Measurements from ENCODE around the gene NUSAP1.
"Not testable (repeated sequence)": the region's sequence is repeated elsewhere in the genome, so short reads cannot be mapped to it uniquely, and the experiment has no call there.

Gene NUSAP1

GRCh38 chr15:41332194-41333025 lies at the start of gene NUSAP1, which contains the start of gene OIP5:
NUSAP1 (plus strand) TSS chr15:41332881; CDS start chr15:41332958, 77 bp downstream.
OIP5 (minus strand) TSS chr15:41332591; CDS start chr15:41332561, 30 bp downstream.
- peak; percentile 99 for DNase-seq (ENCODE audit: low spot score)

DNA sequence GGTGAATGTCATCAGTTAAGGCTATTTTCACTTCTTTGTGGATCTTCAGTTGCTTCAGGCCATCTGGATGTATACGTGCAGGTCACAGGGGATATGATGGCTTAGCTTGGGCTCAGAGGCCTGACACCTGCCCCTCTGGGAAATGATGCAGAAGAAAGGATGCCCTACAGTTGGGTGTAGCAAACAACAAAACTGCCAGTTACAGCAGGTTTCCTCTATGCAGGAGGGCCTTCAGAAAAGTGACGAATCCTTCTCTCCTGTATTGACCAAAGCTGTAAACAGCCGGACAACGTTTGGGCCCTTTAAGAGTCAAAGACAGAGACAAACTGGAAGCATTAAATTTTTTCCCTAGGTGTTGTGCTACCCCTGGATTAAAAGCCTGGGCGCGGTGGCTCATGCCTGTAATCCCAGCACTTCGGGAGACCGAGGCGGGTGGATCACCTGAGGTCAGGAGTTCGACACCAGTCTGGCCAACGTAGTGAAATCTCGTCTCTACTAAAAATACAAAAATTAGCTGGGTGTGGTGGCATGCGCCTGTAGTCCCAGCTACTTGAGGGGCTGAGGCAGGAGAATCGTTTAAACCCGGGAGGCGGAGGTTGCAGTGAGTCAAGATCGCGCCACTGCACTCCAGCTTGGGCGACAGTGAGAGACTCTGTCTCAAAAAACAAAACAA lies 49.6 kb upstream of the NUSAP1 start:
- DNase-seq (ENCODE audit: low spot score) = not testable (repeated sequence)

- DNase-seq (ENCODE audit: low spot score) = peak; percentile 99
These were observed 48.8 kb upstream of the NUSAP1 start for GRCh38 chr15:41283653-41284426.

DNA sequence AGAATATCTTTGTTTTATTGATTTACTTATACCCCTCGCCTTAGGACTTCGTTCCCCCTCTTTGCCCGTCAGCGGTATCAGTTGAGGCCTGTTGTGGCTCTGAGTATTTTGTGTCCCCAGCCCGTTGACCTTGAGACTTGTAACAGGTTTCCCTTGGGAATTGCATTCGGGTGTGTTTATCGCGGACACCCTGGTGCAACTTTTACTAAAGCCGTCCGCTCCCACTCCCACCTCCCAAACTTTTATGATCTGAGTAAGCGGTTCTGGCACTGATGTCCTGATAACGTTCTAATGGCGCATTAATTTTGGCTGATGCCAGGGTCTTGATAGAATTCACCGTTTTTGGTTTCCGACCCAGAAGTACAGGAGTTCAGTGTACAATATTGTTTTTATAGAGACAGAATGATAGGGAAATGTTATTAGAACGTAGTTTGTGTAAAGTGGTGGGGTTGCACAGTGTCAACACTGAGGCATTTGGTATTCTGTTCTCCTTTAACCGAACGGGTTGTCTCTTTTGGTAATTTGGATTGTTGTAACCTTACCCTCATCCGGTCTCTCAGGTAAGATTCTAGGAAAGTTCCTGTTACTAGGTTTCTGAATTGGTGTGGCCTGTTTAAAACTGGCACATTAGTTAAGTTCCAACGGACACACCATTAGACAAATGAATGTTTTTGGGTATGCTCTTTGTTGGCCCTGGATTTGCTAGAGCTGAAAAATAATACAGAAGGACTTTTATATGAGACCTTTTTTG lies 48.1 kb upstream of the NUSAP1 start:
- DNase-seq (ENCODE audit: low spot score) = peak; percentile 23

GRCh38 chr15:41285285-41285684 lies 47.4 kb upstream of the NUSAP1 start:
- DNase-seq (ENCODE audit: low spot score) = no peak

DNA sequence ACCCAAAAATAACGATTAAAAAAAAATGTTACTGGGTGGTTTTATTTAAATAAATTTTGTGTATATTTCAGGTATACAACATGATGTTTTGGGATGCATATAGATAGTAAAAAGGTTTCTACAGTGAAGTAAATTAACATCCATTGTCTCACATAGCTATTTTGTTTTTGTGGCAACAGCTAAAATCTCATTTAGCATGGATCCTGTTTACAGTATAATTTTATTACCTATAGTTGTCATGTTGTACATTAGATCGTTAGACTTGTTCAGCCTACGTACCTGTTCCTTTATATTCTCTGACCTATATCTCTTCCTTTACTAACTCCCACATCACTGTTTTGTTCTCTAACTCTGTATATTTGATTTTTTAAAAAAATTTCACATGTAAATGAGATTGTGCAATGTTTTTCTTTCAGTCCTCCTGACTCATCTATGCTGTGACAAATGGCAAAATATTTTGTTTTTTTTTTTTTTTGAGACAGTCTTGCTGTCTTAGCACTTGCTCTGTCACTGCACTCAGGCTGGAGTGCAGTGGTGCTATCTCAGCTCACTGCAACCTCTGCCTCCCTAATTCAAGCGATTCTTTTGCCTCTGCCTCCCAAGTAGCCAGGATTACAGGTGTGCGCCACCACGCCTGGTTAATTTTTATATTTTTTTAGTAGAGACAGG lies 45.9 kb upstream of the NUSAP1 start:
- DNase-seq (ENCODE audit: low spot score) = peak; percentile 27

DNA sequence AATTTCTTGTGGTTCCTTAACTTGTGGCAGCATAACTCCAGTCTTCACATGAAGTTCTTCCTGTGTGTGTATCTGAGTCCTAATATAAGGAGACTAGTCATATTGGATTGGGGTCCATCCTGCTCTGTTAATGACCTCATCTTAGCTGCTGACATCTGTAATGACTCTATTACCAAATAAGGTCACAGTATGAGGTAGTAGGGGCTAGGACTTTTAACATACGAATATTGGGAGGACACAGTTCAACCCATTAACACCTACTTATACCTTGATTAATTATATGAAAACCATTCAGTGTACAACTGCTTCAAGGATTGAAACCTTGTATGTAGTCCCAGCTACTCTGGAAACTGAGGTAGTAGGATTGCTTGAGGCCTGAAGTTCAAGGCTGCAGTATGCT lies 44.2 kb upstream of the NUSAP1 start:
- DNase-seq (ENCODE audit: low spot score) = no peak

DNA sequence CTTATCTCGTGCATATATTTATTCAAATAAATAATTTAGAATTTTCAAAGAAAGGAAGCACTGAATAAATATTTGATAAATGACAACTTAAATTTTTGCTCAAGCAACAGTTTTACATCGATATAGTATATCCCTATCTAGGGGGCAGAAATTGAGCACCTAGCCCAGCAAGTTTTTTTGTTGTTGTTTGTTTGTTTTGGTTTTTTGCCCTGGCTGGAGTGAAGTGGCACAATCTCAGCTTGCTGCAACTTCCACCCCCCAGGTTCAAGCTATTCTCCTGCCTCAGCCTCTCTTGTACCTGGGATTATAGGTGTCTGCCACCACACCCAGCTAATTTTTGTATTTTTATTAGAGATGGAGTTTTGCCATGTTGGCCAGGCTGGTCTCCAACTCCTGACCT lies 42.7 kb upstream of the NUSAP1 start:
- no peak for DNase-seq (ENCODE audit: low spot score)

- no peak for DNase-seq (ENCODE audit: low spot score)
These were observed 41.5 kb upstream of the NUSAP1 start for GRCh38 chr15:41291065-41291631.

- DNase-seq (ENCODE audit: low spot score) = no peak
These were observed 40.2 kb upstream of the NUSAP1 start for GRCh38 chr15:41292521-41292920.

- DNase-seq (ENCODE audit: low spot score) = not testable (repeated sequence)
These were observed 31.5 kb upstream of the NUSAP1 start for GRCh38 chr15:41301139-41301538.

- DNase-seq (ENCODE audit: low spot score) = no peak
These were observed 31.1 kb upstream of the NUSAP1 start for GRCh38 chr15:41301587-41301986.

GRCh38 chr15:41304149-41304770 lies 28.4 kb upstream of the NUSAP1 start:
- DNase-seq (ENCODE audit: low spot score) = no peak

- DNase-seq (ENCODE audit: low spot score) = no peak
These were observed 25.0 kb upstream of the NUSAP1 start for GRCh38 chr15:41307679-41308078.

- no peak for DNase-seq (ENCODE audit: low spot score)
These were observed 23.3 kb upstream of the NUSAP1 start for GRCh38 chr15:41309226-41309905.

DNA sequence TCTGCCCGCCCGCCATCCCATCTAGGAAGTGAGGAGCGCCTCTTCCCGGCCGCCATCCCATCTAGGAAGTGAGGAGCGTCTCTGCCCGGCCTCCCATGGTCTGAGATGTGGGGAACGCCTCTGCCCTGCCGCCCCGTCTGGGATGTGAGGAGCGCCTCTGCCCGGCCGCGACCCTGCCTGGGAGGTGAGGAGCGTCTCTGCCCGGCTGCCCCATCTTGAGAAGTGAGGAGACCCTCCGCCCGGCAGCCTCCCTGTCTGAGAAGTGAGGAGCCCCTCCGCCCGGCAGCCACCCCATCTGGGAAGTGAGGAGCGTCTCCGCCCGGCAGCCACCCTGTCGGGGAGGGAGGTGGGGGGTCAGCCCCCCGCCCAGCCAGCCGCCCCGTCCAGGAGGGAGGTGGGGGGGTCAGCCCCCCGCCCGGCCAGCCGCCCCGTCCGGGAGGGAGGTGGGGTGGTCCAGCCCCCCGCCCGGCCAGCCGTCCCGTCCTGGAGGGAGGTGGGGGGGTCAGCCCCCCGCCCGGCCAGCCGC lies 11.8 kb upstream of the NUSAP1 start:
- DNase-seq (ENCODE audit: low spot score) = not testable (repeated sequence)

GRCh38 chr15:41323611-41324010 lies 9.1 kb upstream of the NUSAP1 start:
- no peak for DNase-seq (ENCODE audit: low spot score)

- DNase-seq (ENCODE audit: low spot score) = no peak
These were observed 1.4 kb upstream of the NUSAP1 start for GRCh38 chr15:41331281-41331680.

DNA sequence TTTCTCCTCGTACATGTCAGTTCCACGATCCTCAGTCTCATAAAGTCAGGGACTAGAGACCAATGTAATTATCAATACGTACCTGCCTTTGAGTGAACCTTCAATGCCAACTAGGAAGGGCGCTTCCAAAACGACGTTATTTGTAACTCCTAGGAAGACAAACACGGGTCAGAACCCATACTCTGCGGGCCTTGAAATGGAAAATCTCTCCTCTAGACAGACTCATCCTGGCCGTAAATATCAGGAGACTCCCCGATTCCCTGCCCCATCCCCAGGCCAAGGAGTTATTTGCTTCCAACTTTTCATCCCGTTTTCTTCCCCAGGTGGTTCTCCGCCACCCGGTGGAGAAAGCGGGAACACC lies 868 bp upstream of the NUSAP1 start:
- DNase-seq (ENCODE audit: low spot score) = peak; percentile 74
